GM18502 (cell line): Measurements from ENCODE around the gene VIPR2.

Experiments
- ATAC-seq: cut with Tn5 transposase; IDR thresholded peaks from one replicate; pipeline ENCODE4 v1.9.1; 2021; ENCODE audit warnings: mild to moderate bottlenecking; ENCODE audit not compliant: unreplicated experiment, poor library complexity

The VIPR2 gene

DNA sequence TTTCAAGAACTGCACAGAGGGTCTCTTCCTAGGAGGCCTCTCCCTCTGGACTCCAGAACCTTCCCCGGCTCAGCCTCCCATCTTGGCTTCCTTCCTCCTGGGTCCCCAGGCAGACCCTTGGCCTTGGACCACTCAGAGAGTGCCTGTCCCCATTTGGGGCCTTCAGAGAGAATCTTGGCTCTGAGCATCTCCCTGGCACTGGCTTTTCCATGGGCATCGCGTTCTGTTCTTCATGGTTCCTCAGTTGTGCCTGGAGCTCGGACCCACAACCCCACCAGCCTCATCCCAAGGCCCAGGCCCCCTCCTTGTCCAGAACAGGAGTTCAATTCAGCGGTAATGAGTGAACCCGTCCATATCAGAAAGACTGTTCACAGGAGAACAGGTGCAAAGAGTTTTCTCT is 73.4 kb downstream of the VIPR2 start:
- no peak for ATAC-seq

- ATAC-seq, result no peak
Observed at GRCh38 chr7:159070431-159071148, 74.1 kb downstream of the VIPR2 start.

GRCh38 chr7:159068893-159069448 is 75.7 kb downstream of the VIPR2 start:
- no peak for ATAC-seq

- no peak for ATAC-seq
Observed at GRCh38 chr7:159068488-159068811, 76.2 kb downstream of the VIPR2 start.

- no peak for ATAC-seq
Observed at GRCh38 chr7:159067576-159068487, 76.8 kb downstream of the VIPR2 start.

DNA sequence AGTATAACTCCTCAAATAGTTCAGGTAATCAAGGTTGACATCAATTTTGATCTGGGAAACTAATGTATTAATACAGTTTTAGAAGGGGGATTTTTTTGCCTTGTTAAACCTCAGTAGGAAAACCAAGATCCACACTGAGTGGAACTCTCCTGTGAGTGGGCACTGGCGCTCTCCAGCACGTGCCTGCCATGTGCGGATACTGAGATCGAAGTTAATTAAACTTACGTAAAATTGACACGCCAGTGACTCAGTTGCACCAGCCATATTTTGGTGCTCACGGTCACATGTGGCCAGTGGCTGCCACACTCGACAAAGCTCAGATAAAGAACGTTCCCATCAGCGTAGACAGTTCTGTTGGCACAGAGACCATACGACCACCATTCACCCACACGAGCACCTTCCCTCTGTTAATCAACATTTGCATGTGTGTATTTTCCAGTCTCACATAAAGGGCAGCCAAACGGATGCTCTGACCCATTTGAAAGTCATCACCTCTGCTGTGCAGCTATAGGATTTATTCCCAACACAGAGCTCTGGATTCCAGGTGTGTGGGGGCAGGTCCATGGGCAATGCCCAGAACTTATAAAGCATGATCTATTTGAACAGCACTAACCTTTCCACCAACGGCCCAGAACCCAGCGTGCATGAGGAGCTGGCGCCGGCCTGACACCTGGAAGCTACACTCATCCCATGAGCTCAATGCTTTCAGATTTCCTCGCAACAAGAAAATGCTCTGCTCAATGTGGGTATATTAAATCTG is 77.7 kb downstream of the VIPR2 start:
- ATAC-seq, result no peak

DNA sequence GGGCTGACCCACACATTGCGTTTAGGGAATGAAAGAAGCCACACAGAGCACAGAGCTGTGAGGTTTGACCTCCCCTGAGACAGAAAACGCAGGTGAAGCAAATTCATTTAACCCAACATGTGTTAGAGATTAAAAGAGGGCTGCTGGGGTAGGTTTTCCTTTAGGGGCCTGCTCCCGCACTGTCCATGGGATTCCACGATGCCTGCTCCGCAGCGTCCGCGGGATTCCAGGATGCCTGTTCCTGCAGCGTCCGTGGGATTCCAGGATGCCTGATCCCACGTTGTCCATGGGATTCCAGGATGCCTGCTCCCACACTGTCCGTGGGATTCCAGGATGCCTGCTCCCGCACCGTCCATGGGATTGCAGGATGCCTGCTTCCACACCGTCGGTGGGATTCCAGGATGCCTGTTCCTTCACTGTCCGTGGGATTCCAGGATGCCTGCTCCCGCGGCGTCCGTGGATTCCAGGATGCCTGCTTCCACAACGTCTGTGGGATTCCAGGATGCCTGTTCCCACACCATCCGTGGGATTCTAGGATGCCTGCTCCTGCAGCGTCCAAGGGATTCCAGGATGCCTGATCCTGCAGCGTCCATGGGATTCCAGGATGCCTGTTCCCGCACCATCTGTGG is 78.7 kb downstream of the VIPR2 start:
- ATAC-seq, result no peak

- no peak for ATAC-seq
Observed at GRCh38 chr7:159064816-159065510, 79.7 kb downstream of the VIPR2 start.

DNA sequence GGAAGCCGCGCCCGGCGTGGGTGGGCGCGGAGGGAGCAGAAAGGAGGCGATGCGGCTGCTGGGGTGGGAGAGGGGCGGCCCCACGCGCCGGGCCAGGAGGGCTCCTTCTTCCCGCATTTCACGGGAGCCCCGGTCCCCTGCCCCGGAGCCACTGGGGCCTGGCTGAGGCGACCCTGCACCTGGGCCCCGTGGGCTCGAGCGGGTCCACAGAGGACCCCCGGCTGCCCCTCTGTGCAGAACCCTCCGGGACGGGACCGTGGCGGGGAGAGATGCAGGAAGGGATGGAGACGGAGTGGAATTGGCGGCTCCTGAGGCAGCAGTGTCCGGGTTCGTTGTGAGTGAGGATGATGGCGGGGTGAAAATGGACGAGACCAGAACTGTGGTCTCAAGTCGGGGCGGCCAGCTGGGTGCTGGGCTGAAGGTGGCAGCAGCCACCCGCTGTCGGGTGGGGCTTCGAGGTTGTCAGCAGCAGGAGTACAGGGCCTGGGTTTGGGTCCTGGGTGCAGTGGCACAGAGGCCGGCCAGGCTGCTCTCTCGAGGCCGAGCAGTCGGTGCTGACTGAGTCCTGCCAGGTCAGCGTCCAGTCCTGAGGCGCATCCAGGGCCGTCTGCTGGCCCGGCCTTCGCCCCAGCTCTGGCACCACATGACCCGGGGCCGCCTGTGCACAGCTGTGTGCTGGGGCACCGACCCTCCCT is 80.4 kb downstream of the VIPR2 start:
- no peak for ATAC-seq

- no peak for ATAC-seq
Observed at GRCh38 chr7:159063046-159063840, 81.4 kb downstream of the VIPR2 start.

- ATAC-seq, result no peak
Observed at GRCh38 chr7:159062569-159062968, 82.1 kb downstream of the VIPR2 start.

GRCh38 chr7:159061674-159062212 is 82.9 kb downstream of the VIPR2 start:
- no peak for ATAC-seq

DNA sequence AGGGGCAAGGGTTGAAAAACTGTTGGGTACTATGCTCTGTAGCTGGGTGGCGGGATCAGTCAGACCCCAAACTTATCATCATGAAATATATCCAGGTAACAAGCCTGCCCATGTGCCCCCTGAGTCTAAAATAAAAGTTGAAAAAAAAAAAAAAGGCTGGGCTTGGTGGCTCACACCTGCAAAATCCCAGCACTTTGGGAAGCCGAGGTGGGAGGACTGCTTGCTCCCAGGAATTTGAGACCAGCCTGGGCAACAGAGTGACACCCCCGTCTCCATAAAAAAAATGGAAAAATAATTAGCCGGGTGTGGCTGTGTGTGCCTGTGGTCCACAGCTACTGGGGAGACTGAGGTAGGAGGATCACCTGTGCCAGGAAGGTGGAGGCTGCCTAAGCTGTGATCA is 83.5 kb downstream of the VIPR2 start:
- no peak for ATAC-seq

DNA sequence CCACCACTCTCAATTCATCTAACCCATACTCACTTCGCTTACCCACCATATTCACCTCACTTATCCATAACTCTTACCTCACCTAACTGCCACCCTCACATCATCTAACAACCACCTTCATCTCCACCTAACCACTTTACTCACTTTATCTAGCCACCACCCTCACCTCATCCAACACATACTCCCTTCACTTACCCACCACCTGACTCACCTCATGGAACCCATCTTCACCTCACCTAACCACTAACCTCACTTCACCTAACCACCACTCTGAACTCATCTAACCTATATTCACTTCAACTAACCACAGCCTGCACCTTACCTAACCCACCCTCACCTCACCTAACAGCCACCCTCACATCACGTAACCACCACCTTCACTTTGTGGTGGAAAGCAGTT is 84.2 kb downstream of the VIPR2 start:
- ATAC-seq, result no peak

DNA sequence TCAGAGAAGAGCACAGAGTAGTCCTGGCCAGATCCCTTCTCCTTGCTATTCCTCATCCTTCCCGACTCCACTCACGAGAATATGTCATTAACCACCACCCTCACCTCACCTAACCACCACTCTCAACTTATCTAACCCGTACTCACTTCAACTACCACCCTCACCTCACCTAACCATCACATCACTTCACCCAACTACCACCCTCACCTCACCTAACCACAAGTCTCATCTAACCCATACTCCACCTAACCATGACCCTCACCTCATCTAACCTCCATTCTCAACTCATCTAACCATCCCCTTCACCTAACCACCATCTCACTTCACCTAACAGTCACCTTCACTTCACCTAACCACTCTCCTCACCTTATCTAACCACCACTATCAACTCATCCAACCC is 85.0 kb downstream of the VIPR2 start:
- no peak for ATAC-seq

- no peak for ATAC-seq
Observed at GRCh38 chr7:159057647-159058046, 87.0 kb downstream of the VIPR2 start.

DNA sequence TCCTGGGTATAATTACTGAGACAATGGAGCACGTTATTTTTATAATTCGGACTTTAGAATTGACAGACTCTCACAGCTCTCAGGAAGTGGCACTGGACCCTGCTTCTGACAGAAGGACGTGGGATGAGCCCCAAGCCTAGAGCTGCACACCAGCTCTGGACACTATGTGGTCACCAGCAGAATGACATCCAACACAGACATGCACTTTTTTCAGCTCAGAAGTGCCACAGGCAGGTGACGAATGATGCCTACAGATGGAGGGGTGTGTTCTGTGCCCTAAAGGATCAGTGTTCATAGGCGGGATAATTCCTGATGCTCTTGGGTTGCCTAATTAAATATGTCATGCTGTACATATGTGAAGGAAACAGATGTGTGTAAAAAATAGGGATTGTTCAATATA is 87.9 kb downstream of the VIPR2 start:
- ATAC-seq, result no peak

DNA sequence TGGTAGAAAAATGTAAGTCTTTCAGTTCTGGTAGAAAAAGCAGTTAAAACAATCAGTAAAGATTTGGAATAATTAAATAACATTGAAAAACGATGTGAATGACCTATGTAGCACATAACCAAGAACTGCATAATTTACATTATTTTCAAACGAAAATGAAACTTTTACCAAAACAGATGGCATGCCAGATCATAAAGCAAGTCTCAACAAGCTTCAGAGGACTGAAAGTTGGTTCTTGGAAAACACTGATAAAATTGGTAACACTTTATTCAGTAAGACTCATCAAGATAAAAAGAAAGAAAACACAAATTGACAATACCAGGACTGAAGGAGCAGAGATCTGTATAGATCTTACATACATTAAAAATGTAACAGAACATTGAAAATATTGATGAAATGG is 92.8 kb downstream of the VIPR2 start:
- no peak for ATAC-seq
